T-helper 2 cell treated with Interferon-gamma antibody and Interleukin-4, amounts not matched to agents 100 ng/mL and 5 ng/mL, for 36 hours (primary cell): ENCODE data around the gene PLCH1. TPM values are rescaled to one million over a fixed set of nuclear protein-coding genes. Genes with fewer than 3 reads are reported as not detected.
"Not testable (repeated sequence)": the region's sequence is repeated elsewhere in the genome, so short reads cannot be mapped to it uniquely, and the experiment has no call there.

ENCODE experiments used
- intact Hi-C: fragments of 100-400 bp; cut with micrococcal nuclease; formaldehyde crosslinking; loops from one replicate; pipeline ENCODE4 v1.15.1; 2023
- total RNA-seq: library from RNA; stranded (reverse); gene quantifications from 2 replicates; pipeline ENCODE4 v1.2.3, GENCODE V29; 2022

The PLCH1 gene
- total RNA-seq, 1 donor from 2014 or later: 0.80 TPM

DNA sequence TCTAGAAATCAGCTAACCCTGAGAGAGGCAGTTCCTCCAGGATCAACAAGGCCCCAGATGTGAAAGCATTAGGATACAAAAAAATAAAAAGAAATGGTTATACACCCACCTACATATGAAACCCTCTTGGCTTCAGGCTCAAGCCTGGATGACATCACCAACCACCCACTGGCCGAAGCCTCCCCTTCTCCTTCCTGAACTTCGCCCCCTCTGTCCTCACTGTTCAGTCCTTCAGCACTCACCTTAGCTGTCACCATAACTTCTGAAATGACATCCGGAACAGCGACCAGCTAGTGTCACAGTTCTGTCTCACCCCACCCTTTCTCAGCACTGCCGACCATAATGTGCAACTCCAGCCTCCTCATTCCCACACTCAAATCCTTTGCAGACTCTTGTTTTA is 98.7 kb downstream of the PLCH1 start:
- intact Hi-C loops: no loop called here

DNA sequence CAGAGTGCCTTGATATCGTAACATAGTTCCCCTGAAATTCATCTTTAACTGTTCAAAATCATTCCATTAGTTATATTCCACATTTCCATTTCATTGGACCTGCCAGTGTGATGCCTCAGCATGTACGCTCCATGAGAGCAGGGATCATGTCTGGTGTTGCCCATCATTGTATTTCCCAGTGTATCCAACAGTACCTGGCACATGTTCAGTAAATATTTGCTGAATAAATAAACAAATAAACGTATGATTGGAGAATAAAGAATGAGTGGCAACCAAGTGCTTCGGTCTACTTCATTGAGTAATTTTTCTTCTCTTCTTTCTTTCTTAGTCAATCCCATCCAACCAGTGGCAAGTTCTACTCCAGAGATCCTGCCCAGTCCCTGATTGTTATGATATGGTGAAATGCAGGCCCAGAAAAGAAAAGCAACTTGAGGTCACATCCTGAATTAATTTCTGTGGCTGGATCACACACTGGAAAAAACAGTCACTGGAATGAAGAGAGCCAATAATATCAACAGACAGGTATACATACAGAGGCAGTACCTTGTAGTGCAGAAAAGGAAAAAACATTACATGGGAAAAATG is 101.2 kb downstream of the PLCH1 start:
- intact Hi-C loops: no loop called here

DNA sequence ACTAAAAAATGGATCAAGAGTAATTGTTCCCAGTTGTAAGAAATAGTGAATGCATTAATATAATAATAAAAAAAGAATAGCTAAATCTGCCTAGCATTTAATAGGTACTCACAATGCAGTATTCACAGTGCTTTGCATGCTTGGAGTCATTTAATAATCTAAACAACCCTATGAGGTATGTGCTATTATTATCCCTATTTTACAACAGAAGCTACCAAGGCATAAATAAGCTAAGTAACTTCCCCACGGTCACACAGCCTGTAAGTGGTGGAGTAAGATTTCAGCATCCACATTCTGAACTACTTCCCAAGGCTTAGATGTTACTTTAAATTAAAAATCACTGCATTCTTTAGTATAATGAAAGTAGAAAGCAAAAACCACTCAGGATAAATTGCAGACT is 102.9 kb downstream of the PLCH1 start:
- intact Hi-C loops: no loop called here

DNA sequence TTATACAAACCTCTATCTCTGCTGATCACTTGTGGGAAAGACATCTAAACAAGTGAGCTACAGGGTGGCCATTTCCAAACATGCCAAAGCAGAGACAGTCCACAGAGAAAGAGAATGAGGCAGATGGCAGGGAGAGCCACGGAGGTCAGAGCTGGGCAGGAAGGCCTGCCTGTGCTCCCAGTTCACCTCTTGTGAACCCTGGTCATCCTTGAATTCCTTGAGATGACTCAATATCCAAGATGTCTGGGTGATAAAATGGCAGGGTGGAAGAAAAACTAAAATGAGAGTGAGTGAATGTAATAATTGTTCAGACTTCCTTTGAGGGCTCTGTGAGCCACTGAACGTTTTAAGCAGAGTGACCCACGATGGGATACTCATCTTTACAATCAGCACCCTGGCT is 104.8 kb downstream of the PLCH1 start:
- intact Hi-C loops: no loop called here

DNA sequence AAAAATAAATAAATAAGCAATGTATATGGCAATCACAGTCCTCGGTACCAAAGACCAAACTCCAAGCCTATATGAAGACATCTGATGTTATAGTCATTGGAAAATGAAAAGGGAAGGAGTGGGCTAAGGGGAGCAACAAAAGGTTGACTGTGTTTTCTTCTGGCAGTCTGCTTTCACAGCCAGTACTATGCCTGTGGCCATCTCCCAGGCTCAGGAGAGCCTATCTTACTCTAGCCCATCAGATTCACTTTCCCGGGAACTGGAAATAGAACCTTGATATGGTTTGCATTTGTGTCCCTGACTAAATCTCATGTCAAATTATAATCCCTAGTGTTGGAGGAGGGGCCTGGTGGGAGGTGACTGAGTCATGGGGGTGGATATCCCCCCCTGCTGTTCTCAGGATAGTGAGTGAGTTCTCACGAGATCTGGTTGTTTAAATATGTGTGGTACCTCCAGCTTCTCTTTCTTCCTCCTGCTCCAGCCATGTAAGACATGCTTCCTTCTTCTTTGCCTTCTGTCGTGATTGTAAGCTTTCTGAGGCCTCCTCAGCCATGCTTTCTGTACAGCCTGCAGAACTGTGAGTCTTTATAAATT is 105.3 kb downstream of the PLCH1 start:
- intact Hi-C loops: no loop called here

DNA sequence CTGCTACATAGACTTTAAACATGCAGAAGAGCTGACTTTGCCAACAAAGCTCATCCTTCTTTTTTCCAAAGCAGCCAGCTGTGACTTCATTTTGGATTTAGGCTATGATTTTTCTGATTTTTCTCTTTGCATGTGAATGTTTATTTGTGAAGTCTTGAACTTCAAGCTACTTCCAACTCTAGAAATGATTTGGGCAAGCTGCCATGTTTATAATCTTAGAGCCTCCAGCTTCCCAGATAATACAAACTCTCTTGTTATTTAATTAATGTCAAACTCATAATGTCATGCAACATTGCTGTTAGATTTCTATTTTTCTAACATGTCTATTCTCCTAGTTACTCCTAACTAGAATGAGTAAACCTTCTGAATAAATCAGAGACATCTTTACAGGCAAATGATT is 106.4 kb downstream of the PLCH1 start:
- intact Hi-C loops: not testable (repeated sequence)

DNA sequence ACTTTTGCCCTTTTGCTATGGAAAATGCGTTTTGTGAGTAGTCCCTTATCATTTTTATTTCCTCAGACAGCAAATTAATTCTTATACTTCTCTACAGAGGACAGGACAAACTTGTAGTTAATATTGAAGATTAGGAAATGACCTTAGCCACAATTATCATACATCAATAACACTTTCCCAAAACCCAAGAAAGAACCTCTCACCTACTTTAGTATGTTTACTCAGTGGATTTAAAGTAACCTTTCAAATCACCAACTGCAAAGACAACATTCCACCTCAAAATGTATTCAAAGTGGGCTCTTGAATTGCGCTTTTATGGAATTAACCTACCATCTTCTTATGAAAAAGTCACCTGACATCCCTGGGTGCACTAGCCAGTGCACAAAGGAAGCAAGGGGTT is 107.3 kb downstream of the PLCH1 start:
- intact Hi-C loops: no loop called here

DNA sequence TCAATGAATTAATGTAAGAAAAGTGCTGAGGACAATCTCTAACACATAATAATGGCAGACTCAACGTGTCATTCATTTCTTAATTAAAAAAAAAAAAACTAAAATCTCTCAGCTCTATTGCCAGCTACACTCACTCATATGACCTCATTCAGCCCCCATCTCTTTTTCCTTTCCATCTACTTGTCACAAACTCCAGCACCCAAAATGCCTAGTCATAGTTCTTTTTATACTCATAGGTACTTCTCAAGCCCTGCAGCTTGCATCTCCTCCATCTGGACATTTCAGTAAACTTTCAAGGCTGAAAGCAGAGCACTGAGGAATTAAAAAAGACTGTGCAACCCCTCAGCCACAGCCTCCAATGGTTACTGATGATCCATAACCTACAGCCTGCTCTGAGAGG is 109.8 kb downstream of the PLCH1 start:
- intact Hi-C loops: no loop called here

DNA sequence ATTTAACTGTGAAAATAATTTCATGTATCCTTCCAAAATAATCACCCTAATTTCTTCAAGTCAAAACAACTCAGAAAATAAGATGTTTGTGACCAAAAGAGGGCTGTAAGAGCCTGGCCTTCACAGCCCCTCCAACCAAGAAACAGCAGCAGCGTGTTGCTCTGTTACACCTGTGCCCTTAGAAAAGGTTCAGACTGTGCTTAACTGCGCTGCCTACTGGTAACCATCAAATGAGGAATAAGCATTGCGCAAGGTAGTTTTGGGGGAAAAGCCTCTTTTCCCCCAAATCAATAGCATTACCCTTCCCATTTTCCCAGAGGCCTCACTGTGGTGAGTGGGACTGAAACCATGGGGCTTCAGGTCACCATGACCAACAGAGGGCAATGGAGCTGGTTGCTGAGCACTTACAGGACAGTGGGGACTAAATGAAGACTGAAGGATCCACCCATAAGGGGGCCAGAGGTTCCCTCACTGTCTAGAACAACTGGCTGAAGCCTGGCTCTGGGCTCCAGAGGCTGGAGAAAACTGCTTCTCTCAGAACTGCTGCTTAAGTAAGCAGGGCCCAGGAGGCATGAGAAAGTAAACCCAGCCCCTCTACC is 110.7 kb downstream of the PLCH1 start:
- intact Hi-C loops: no loop called here

DNA sequence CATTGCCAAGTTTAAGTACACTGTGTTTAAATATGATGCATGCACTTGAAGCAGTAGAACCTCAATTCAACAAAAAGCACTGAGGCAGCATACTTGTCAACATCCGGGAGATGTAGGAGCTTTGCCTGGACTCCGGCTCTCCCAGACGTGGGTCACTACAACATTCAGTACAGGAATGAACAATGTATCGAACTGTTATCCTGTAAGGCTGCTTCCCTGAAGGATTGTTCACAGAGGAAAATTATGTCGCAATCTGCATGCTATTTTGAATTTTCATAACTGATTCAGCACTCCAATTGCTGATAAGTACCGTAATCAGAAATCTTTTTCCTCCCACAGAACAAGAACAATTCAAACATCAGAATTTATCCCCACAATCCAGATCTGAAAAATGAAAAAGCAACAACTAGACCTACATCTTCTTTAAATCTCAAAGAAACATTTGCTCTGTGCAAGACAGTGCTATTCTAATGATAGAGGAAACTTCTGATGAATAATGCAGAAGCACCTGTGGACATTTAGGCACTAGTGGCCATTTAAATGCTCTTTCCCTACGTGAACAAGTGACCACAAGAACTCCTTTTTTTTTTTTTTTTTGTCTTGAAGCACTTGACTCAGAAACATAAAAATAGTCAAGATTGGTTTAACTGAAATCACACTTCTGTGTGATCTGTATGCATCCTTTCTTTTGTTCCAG is 113.4 kb downstream of the PLCH1 start:
- intact Hi-C loops: no loop called here

DNA sequence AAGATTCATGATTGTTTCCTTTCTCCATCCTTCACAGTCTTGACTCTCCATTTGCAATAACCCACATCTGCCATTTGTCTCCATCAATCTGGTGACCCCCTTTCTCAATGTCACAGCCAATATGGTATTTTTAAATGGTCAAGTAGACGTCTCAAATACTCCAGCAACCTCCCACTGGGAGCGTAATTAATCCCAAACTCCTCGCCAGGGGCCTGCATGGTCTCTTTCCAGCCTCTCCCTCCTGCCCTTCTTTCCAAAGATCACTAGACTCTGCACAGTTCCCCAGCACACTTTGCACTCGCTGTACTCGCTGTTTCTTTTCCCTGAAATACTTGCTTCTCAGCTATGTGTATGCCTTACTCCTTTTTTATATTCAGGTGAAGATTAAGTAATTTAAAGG is 115.3 kb downstream of the PLCH1 start:
- intact Hi-C loops: no loop called here

DNA sequence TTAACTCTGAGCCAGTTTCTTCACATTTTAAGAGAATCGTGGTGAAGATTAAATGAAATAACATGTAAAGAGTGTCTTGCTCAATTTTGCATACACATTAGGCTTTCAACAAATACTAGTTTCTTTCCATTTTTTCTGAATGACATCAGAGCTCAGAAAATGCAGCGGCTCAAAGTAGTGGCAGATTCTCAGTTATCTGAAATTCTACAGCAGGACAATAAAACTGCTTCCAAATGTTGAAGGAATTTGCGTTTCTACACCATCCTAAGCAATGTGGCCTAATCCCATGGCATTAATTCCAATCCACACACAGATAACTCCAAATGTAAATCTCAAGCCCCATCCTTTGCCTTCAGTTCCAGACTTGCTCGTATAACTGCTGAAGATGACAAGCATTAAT is 115.8 kb downstream of the PLCH1 start:
- intact Hi-C loops: no loop called here

DNA sequence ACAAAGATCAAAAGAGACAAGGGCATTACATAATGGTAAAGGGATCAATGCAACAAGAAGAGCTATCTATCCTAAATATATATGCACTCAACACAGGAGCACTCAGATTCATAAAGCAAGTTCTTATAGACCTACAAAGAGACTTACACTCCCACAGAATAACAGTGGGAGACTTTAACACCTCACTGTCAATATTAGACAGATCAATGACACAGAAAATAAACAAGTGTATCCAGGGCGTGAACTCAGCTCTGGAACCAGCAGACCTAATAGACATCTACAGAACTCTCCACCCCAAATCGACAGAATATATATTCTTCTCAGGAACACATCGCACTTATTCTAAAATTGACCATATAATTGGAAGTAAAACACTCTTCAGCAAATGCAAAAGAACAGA is 122.2 kb downstream of the PLCH1 start:
- intact Hi-C loops: not testable (repeated sequence)

DNA sequence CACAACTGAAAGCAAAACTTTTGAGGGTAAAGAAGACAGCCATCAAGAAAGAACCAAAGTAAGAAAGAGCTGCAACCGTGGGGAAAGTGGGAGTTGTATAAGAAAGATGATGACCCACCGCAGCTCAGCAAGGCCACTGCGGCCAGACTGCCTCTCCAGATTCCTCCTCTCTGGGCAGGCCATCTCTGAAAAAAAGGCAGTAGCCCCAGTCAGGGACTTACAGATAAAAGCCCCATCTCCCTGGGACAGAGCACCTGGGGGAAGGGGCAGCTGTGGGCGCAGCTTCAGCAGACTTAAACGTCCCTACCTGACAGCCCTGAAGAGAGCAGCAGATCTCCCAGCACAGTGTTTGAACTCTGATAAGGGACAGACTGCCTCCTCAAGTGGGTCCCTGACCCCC is 124.3 kb downstream of the PLCH1 start:
- intact Hi-C loops: not testable (repeated sequence)

DNA sequence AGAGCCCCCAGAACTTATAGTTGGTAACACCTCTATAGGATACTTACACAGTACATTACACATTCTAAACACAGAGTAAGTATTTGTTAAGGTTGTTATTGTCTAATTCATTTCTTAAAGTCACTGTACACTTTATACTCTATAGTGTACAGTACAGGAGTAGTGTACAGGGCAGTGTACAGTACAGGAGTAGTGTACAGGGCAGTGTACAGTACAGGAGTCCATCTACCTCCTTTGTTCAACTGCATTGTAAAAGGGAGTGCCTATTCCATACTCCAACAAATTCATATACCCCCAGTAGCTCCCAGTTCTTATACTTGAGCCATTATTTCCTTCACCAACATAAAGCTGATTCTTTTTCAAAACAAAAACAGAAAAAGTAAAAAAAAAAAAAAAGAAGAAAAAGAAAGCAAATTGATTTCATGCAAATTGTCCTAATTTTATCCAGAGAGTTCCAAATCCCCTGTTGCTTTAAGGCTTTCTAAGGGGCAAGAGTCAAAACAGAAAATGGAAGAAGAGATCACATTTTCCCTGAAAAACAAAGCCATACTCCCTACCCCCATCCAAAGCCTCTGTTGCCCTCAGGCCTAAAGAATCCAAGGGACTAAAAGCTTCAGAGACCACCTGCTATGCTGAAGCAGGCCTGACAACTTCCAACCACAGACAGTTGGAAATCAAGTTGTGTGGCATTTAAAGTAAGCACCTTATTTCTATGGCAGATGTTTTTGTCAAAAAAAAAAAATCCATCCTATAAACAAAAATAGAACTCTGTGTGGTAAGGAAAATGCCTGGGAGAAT is 125.6 kb downstream of the PLCH1 start:
- intact Hi-C loops: no loop called here

DNA sequence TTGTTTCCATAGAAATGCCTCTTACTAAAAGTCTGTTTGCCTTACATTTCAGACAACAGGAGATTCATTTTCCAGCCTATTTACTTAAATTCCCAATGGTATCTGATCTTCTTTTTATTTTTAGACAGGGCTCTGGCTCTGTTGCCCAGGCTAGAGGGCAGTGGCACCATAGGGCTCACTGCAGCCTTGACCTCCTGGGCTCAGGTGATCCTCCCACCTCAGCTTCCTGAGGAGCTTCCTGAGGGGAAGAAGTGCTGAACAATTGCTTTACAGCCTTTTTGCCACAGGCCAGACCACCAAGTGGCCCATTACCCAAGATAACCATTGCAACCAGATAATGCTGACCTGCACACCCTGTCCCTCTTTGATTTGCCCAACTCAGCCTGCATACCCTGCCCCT is 126.3 kb downstream of the PLCH1 start:
- intact Hi-C loops: no loop called here

DNA sequence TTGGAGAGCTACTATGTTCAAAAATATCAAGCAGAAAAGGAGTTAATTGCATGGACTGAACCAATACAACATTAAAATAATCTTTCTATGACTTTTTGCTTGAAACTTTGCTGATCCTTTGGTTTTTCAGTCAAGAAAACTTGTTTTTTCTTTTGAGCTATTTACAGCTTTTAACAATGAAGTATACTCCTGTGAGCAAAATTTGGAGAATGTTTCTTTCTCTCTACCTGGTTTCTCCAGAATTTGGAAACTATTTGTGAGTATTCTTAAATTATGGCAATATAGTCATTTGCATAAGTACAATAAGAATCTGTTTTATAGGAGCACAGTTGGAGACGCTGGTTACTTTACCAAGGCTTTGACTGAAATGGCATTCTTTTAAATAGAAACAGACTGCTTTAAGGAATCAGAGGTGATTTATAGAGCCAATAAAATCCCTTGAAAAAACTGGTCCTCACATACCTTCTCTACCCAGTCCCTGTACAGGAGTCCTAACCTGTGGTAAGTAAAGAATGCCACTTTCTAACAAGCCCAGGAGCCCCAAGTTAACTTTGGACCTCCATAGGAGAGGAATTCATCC is 127.4 kb downstream of the PLCH1 start:
- intact Hi-C loops: no loop called here

DNA sequence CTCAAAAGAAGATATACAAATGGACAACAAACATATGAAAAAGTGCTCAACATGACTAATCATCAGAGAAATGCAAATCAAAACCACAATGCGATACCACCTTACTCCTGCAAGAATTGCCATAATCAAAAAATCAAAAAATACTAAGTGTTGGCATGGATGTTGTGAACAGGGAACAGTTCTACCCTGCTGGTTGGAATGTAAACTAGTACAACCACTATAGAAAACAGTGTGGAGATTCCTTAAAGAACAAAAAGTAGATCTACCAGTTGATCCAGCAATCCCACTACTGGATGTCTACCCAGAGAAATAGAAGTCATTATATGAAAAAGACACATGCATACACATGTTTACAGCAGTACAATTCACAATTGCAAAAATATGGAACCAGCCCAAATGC is 129.7 kb downstream of the PLCH1 start:
- intact Hi-C loops: not testable (repeated sequence)

DNA sequence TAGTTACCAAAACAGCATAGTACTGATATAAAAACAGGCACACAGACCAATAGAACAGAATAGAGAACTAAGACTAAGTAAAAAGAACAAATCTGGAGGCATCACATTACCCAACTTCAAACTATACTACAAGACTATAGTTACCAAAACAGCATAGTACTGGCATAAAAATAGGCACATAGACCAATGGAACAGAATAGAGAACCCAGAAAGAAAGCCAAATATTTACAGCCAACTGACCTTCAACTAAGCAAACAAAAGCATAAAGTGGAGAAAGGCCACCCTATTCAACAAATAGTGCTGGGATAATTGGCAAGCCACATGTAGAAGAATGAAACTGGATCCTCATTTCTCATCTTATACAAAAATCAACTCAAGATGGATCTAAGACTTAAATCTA is 130.5 kb downstream of the PLCH1 start:
- intact Hi-C loops: not testable (repeated sequence)

DNA sequence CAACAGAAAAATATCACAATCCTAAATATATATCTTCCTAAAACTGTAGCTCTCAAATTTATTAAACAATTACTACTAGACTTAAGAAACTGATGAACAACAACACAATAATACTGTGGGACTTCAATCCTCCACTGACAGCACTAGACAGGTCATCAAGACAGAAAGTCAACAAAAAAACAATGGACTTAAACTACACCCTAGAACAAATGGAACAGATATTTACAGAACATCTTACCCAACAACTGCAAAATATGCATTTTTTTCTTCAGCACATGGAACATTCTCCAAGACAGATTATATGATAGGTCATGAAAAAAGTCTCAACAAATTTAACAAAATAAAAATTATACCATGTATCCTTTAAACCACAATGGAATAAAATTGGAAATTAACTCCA is 133.4 kb downstream of the PLCH1 start:
- intact Hi-C loops: no loop called here

DNA sequence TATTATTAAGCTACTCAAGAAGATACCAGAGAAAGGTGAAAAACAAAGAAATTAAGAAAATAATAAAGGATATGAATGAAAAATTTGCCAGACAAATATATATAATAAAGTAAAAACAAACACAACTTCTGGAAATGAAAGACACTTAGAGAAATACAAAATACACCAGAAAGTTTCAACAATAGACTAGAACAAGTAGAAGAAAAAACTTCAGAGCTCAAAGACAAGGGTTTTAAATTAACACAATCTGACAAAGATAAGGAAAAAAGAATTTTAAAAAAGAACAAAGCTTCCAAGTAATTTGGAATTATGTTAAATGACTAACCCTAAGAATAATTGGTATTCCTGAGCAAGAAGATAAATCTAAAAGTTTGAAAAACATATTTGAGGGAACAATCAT is 135.3 kb downstream of the PLCH1 start:
- intact Hi-C loops: no loop called here
